ENCODE measurements around the gene RBM5.

Gene RBM5

DNA sequence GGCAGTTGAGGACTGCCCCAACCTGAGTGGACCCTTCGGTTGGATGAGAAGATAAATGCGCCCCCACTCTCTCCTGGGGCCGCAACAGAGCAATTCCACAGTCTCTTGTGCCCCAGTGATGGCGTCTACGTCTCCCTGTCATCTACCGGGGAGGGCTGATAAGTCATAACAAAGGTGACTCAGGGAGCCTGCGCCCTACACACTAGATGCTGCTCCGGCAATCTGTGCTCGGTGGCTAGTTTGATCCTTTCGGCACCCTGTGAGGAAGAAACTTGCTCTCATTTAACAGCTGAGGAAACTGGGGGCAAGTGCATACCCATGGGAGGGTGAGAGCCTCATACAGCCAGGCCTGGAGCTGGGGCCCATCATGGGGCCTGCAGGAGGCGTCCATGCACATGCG is 52.3 kb downstream of the RBM5 start:
- no peak for DNase-seq

DNA sequence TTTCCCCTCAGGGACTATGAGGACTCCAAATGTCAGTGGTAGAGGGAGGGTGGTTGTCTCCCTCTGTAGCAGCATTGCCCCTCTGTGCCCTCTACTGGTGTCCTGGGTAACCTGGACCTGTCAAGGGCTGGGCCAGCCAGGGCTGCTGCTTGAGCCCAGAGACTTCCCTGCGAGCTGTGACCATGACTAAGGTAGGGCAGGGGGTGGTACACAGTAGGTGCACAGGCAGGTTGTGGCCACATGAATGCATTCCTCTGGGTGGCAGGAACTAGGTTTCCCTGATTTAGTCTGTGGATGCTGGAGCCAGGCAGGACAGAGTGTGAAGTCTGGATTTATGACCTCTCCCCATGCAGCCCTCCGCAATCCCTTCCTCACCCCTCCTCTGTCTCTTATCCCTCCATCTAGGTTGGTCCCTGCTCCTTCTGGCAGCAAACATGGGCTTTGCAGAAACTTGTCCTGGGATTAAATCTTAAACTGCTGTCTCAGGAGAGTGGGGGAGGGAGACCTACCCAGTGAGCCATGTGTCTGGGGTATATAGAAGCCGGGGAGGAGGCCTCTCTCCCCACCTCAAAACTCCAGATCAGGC is 57.7 kb downstream of the RBM5 start:
- DNase-seq, result no peak

DNA sequence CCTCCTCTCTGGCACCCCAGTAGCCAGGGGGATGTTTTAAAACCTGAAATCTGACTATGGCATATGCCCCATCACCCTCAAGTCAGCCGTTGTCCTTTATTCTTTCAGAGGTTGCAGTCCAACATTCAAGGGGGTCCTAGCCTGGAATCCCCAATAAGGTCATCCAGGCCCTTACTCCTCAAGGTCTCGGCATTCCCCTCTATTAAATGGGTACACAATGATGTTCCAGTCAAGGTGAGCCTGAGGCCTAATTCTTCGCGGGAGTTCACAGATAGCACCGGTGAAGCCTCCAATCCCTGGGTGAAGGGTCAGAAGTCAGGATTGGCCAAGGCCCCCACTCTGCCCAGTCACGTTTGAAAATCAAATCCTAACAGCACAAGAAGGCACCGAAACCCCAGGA is 58.3 kb downstream of the RBM5 start:
- DNase-seq, result no peak

DNA sequence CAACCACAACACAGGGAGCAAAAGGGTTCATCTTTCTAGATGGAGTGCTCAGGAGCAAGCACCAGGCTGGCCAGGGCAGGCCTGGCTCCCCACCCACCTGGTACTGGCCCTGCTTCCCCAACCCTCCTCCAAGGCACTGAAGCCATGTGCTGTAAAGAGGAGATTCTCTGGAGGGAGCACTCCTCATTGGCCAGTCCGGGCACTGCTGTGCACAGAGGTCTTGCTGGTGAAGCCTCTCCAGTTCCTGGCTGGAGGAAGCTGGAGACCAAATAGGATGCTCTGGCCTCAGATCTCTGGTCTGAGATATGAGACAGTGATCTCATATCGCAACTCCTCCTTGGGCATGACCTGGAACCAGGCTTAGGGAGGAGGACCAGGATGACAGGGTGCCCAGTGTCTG is 58.7 kb downstream of the RBM5 start:
- DNase-seq, result no peak

DNA sequence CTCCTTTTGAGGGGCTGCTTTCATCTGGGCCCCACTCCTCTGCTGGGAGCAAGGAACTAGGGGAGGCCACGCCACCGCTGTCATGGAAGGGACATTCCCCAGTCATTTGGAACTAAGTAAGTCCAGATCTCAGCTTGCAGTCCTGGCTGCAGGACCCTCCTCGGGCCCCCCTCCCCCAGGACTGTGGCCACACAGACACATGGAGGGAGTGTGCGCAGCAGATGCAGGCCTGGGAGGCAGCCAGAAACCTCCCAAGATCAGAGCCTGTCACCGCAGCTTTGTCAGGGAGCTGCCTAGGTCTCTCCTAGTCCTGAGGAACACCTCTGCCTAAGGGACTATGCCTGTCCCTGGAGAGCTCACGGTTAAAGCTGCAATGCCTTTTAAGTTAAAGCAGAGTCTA is 59.1 kb downstream of the RBM5 start:
- DNase-seq, result no peak

DNA sequence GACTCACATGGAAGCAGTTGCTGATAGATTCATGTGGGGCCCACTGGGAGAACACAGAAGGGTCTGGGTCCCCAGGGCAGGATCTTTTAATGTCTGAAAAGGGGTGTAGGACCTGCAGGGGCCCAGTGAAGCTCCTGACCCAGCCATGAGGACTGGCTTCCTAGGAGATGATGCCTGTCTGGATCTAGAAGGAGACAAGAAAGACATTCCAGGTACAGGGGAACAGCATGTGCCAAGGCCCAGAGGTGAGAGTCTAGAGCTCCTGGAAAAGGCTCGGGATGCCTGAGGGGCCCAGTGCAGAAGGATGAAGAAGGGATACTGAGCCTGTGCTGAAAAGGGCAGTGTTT is 61.7 kb downstream of the RBM5 start:
- no peak for DNase-seq

DNA sequence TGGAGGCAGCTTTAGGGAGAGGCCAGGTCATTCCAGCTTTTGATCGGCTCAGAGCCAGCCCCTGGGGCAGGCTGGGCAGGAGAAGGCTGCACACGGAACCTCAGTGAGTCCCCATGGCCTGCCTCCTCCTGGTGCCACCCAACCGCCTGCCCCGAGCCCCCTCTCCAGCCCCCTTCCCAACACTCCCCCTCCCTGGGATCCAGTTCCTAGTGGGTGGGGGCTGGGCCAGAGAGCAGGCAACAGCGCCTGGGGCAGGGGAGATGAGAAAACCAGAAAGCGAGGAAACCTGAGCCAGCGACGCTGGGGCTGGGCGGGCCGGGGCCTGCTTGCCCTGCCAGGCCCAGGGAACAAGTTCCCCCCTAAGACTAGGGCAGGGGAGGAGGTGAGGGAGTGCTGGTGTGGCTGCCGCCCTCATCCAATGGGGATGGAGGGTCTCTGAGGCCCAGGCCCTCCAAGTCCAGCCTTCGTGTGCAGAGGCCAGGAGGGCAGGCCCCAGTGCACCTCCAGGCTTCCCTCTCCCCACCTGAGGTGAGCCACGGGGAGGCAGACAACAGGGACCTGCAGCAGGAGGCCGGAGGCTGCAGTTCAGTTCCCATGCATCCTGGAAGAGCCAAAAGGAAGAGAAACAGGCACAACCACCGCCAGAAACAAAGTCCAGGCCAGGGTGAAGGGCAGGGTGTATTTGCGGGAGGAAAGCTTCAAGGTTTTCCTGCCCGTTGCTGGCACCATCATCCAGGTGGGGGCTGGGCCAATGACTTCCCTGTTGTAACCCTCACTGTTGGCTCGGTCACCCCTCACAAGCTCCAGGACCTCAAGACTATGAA is 62.4 kb downstream of the RBM5 start:
- DNase-seq, result no peak

DNA sequence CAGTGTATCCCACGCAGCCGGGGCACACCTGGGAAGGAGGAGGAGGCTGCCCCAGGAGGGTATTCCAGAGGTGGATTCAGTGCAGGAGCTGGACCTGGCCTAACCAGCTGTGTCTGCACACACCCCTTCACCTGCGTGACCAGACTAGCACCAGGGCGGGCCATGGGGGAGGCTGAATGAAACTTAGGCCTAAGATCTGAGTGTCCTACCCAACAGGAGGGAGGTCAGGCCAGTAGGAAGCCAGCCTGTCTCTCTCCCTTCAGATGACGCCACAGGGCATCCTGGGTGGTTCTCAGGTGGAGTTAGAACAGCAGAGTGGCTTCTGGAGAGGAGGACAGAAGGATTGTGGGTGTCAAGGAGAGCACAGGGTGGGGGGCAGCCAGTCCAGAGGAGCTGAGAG is 63.0 kb downstream of the RBM5 start:
- no peak for DNase-seq

DNA sequence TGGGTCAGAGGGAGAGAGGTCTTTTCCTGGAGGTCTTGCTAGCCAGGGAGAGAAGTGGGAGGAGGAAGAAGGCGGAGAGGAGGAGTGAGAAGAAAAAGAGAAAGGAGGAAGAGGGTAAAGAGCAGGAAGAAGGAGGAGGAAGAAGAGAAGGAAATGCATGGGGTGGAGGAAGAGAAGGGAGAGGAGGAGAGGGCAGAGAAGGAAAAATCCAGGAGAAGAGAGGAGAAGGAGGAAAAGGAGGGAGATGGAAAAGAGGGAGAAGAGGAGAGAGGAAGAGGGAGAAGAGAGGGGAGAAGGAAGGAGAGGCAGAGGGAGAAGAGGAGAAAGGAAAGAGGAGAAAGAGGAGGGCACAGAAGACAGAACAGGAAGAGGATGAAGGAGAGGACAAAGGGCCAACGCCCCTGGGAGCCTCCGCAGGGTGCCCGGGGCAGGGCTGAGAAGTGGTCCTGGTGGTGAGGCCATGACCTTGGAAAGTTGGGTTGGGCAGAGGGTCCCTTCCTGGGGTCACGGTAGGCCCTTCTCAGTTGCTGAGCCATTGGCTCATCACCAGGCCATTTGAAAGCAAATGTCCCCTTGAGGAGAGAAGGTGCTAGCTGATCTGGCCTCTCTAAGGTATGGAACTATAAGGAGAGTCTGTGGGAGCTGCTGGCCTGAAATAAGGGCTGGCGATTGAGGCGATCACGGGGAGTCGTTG is 65.2 kb downstream of the RBM5 start:
- no peak for DNase-seq

DNA sequence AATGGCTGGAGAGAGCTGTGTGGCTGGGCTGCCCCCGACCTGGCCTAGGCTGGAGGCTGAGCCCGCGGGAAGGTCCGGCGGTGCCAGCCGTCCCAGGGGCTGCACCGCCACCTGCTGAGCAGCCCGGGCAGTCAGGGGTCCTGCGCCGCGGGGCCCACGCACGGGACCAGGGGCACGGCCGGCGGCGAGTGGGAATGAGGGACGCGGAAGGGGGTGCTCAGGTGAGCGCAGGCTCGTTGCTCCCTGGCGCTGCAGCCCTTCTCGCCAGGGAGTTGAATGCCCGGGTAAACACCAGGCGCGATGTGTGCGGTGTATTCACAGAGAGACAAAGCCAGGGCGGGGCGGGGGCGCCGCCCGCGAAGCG is 65.7 kb downstream of the RBM5 start:
- DNase-seq, result no peak

DNA sequence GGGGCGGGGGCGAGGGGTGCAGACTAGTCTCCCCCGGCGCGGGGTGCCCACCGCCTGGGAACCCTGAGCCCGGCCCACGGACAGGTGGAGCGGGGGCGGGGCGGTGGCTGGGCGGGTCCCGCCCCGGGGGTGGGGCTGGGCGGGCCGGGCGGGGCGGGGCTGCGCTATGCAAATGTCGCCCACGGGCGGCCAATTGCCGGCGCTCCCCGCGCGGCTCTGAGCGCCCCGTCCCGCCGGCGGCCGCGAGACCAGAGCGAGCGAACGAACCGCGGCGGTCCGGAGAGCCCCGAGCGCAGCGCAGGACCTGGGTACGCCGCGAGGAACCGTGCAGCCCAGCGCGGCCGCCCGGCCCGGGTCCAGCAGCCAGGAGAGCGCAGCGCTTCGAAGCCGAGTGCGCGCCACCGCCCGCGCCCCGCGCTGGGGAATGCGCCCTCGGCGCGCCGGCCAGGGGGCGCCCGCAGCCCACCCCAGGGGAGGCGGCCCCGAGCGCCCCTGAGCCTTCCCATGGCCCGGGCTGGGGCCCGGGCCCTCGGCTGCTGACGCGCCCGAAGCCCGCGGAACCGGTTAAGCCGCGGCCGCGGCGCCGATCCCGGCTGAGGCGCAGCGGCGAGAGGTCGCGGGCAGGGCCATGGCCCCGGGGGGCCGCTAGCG is 66.2 kb downstream of the RBM5 start, which contains the start of gene SEMA3F:
Gene SEMA3F, plus strand, starts transcription at position 485 of the 651 bp plus-strand sequence. CDS start 4,299 bp downstream, outside the sequence.
- no peak for DNase-seq

DNA sequence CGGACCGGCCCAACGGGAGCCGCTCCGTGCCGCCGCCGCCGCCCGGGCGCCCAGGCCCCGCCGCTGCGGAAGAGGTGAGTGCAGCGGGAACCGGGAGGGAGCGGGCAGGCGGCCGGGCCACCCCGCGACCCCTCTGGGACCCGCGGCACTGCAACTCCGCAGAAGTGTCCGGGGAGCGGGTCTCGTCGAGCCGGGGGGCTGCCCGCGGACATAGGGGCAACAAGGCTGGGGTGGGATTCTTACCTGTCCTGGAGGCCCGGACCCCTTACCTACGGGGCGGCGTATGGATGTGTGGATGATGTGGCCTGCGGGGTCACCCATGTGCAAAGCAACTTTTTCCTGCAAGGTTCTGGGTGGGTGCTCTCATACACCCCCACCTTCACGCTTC is 66.8 kb downstream of the RBM5 start:
- DNase-seq, result no peak

DNA sequence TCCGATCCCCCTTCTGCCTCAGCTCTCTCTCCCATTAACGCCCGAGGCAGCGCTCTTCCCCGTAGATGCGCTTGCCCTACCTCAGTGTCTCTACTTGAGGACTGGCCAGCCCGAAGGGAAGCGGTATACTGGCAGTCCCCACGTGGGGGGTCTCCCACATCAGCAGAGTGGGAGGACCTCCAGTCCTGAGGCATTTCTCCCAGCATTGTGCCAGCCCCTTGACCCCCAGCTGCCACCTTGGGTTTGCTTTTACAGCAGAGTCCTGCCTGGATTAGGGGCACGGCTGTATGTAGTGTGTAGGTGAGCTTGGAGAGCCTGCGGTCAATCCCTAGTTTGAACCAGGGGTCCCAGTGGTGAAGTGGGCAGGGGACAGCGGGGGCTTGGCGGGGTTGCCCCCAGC is 67.2 kb downstream of the RBM5 start:
- DNase-seq, result no peak

DNA sequence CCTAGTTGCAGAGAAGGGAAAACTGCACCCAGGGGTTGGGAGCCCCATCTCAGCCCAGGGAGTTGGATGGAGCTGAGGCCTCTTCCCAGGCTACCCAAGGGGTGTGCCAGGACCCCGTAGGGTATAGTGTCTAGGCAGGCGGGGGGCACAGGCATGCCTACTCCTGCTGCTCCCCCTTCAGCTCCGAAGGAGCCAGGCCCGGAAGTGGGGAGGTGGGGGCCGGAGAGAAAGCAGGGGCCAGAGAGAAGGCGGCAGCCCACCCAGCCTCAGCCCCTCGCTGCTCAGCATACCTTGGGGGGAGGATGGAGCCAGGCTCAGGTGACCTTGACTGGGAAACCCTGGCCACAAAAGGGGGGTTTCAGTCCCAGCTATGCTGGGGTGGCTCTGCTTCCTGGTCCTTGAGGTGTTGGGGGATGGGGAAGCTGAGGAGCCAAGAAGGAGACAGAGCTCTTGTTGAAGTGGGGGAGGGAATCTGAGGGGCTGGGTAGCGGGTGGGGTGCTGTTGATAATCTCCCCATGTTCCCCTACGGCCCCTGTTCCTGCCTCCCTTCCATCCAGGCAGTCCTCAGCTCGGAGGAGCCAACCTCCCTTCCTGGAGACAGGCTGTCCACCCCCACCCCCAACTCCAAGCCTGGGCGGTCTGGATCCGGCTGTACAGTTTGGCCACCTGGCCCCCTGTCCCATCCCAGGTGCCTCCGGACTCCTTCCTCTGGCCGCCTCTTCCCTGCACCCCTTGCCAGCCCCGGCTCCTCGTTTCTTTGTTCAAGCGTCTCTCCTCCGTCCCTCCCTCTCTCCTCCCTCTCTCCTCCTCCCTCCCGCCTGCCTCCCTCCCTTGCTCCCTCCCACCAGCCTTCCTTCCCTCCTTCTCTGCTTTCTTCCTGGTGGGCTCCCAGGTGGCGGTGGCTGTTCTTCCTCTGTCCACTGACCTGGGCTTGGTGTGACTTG is 68.1 kb downstream of the RBM5 start:
- no peak for DNase-seq

DNA sequence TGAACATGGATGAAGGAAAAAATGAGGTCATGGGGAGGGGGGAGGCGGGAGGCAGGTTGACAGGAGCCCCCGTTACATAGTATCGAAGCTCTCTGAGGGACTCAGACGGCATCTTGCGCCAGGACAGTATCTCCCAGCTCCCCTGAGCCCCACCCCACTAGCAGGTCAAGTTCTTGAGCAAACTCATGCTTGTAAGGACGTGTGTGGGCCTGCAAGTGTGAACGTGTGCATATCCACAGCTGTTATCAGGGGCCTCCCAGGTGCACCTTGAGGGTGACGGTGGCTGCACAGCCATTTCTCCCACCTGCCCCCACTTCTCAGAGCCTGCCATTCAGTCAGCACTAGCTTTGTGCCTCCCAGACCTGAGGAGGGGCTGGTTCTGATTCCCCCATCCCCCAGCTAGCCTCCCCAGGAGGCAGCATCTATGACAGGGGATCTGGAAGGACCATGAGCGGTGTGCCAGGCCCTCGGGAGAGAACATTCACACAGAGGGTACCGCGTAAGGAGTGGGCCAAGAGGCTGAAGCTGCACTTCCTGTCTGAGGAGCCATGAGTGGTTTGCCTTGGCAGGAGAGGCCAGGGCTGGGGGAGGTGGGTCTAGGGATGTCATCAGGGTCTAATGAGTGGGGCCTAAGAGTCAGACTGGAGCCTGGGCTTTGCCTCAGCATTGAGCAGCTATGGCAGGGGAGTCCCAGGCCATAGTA is 69.3 kb downstream of the RBM5 start:
- DNase-seq, result no peak

DNA sequence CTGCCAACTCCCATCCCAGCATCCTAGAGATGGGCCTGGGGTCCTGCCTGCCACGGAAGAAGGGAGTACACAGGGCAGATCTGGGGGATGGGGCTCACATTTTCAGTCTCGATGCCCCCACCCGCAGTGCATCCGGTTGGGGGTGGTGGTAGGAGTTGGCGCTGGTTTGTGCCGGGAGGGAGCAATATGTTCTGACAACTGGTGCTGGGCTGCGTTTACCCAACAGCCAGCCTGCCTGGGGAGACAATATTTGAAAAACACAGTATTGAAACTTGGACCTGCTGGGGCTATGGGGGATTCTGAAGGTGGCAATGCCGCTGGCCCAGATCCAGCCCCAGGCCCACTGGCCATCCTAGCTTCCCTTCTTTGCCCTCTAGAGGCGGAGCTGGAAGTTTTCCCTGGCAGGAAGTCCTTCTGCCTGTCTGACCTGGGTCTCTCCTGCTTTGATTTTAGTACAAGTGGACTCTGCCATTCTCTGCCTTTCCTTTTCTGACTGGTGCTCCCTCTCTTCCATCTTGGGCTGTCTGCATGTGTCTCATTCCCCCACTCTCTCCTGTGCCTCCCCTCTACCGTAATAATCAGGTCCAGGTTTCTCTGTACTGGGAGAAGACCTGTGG is 69.9 kb downstream of the RBM5 start:
- no peak for DNase-seq

DNA sequence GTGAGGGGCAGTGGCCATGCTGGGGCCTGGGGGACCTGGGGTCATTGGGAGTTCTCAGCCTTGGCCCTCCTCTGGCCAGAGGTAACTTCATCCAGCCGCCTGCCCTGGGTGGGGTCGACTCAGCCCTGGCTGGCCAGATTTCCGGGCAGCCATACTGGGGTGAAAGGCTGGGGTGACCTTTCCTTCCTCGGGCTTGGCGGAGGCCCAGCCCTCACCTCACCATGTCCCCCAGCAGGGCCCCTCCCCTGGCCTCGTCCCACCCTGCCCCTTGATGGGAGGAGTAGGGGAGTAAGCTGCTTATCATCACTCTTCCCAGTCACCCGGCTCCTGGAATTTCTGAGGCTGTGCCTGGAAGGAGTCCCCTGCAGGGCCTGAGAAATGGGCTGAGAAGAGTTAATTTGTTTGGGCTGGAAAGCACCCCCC is 71.9 kb downstream of the RBM5 start:
- no peak for DNase-seq

DNA sequence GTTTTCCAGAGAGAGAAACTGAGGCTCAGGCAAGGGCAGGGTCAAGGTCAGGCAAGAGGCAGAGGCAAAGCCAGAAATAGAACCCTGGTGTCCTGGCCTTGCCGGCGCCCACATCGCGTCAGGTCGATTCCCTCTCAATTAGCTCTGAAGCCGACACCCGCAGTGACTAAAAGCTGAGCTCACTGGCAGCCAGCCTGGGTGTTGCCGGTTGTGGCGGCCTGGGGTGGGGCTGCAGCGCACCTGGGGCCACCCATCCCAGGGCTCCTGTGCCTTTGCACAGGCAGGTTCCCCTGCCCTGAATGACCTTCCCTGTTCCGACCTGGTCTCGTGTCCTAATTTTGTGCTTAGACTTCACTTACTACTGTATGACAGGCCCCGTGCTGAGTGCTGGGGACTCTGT is 72.6 kb downstream of the RBM5 start:
- DNase-seq, result no peak

DNA sequence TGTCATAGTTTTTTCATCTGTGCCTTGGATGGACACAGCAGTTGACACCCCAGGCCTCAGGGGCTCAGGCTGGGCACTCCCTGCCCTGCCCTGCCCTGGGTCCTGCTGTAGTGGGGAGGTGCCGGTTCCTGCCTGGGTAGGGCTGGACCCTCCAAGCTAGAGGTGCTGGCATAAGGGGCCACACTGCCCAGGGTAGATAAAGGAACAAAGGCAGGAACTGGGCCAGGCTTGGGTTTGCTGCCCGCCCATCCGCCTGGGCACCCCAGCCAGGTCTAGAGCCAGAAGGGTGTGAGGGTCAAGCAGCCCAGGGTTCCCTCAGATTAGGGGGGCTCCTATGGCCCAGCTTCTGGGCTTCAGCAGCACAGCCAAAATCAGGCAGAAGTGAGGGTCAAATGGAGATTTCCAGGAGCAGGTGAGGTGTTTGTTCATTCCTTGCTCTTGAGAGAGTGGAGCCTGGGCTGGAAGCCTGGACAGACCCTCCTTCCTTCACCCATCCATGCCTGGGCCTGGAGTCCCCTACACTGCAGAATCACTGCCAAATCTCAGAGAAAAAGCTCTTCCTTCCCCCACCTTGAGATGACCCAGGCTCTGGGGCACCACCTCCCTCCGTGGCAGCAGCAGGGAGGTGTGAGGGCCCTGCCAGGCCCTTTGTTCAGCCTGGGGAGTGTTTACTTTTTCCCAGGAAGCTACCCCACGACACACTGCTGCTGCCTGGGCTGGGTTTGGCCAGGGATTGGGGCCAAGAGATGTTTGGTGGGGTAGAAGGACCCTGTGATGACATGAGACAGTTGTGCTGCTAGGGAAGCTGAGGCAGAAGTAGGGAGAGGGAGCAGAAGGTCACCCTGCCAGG is 73.5 kb downstream of the RBM5 start:
- DNase-seq, result no peak

Measured in DMS153 (cell line).